Activated CD4-positive, alpha-beta T cell treated with anti-CD3 and anti-CD28 coated beads, Interleukin-2, Interleukin-6, amounts not matched to agents 100 ng/mL and 50 ng/mL, durations not matched to agents 16 hours and 8 hours (primary cell): Measurements from ENCODE around the gene SIAH2.

Experiments
- DNase-seq: peaks from one replicate; pipeline ENCODE4 v3.0.0-alpha.2; 2020

SIAH2 gene

GRCh38 chr3:150747886-150748683 is 14.9 kb downstream of the SIAH2 start:
- DNase-seq = no peak

- DNase-seq = no peak
These were observed 16.0 kb downstream of the SIAH2 start for GRCh38 chr3:150746791-150747590.

DNA sequence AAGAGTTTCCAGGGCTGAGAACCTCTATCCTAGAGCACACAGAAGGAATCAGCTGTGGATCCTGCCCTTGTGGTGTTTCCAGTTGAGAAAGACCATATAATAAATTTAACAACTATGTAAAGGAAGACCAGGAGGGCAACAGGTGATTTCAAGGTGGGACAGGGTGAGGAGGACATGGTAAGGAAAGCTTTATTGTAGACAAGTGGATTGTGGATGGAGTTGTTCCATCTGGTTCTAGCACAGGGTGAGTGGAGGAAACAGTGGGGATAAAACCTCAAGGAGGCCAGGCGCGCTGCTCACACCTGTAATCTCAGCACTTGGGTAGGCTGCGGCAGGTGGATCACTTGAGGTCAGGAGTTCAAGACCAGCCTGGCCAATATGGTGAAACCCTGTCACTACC is 17.1 kb downstream of the SIAH2 start:
- DNase-seq = no peak

DNA sequence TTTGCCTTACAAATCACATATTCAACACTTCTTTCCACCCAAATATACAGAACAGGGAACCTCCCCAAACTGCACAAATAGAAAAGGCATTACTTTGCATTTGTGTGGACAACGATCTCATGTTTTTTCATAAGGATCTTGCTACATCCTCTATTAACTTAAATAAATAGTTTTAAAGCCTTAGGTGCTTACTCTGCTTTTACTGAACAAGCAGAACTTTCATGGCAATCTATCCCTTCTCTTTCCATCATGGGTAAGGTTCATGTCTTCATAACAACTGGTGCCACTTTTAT is 18.1 kb downstream of the SIAH2 start:
- no peak for DNase-seq

GRCh38 chr3:150744041-150744918 is 18.7 kb downstream of the SIAH2 start:
- no peak for DNase-seq

DNA sequence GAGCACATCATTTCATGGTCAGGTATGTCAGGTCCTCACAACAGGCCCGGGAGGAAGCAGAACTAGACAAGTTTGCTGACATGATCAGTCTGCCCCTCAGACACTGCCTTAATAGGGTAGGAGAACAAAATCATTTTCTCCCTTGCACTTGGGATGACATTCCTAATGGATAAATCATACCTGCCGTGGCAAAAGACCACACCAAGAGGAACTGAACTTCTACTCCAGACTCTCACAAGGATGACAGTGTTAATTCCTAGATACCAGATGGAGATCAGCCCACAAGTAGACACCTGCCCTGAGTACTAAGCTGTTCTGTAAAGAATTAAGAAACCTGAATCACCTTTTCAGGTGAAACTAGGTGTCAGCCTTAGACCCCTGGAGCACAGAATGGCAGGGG is 19.5 kb downstream of the SIAH2 start:
- no peak for DNase-seq

DNA sequence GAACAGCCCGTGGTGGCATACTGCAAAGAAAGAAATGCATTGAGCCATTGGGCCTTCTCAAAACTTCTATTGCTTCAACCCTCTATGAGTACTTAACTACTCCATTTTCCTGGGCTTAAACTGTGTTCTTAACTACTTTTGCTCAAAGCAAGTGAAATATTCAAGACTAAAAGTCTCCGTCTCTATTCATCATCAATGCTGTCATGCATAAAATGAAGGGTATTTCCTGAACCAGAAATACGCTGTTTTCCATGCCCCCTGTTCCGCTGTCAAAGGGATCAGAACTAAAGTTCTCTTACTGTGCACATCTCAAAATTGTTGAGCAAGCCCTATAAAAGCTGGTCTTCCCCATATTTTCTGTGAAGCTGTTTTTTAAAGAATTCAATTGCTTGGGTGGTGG is 20.3 kb downstream of the SIAH2 start:
- DNase-seq = no peak

DNA sequence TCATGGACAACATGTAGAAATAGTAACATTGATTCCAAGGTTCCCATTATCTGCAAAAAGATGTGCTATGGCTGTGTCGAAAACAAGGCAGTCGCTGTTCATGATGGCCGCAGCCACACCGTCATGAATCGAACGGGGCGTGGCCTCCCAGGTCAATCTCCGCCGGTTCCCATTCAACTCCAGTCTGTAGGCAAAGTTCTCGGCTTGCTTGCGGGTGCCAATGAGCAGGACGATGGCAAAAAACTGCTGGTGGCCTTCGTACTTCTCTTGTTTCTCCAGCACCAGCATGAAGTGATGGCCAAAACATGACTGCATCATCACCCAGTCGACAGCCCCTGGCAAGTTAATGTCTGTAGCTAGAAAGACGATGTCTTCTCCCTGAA is 20.8 kb downstream of the SIAH2 start:
- DNase-seq = no peak

DNA sequence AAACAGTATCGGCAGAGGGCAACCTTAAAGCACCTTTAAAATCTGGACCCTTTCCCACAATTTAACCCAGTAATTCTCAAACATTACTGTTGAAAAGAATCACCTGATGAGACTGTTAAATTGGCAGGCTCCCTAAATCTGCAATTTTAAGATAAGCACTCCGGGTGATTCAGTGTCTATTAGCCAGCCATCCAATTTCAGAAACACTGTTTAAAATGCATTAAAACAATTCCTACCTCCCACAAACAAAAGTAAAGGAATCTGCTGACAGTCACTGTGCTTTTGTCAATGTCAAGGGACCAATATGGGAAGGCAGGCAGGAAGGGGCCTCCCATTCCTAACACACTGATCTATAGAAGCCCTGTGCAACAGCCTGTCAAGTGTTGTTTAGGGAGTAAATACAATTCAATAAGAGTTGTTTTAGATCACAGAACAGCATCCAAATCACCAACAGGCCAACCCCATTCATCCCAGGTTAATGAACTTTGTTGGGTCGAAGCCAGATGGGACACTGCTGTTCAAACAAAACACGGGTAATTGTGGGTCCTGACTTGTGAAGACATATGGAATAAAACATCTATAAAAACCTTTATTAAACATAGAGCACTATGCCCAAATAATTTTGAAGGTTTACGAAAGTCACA is 21.4 kb downstream of the SIAH2 start:
- DNase-seq = no peak

DNA sequence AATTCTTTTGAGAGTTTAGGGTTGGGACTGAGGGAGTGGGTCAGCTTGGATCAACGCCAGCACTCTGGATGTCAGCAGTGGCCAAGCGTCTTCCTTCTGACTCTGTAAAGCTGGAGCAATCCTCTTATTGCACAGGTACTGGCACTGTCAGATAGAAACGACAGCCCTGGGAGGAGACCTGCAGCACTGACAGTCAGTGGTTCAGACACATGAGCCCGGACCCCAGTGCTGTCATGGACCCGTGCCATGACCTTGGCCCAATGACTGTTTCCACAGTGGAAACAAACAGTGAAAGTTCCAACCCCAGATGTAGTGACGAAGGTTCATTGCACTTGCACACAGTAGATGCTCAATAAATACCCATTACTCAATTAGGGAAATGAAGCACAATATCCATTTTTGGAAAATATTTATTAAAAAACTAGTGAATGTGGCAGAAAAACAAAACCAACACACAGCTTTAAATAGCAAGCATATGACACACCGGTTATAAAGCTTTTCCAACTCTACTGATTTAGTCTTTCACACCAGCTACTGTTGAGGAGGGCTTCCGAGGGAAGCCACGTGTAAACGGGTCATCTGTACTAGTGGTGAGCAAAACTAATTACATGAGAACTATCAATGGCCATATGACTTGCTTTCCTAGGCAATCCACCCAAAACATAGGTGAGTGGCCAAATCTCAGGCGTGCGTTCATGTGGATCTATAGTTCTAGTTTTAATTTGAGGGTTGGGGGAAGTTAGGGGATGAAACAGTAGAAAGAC is 22.1 kb downstream of the SIAH2 start:
- peak; percentile 61 for DNase-seq

DNA sequence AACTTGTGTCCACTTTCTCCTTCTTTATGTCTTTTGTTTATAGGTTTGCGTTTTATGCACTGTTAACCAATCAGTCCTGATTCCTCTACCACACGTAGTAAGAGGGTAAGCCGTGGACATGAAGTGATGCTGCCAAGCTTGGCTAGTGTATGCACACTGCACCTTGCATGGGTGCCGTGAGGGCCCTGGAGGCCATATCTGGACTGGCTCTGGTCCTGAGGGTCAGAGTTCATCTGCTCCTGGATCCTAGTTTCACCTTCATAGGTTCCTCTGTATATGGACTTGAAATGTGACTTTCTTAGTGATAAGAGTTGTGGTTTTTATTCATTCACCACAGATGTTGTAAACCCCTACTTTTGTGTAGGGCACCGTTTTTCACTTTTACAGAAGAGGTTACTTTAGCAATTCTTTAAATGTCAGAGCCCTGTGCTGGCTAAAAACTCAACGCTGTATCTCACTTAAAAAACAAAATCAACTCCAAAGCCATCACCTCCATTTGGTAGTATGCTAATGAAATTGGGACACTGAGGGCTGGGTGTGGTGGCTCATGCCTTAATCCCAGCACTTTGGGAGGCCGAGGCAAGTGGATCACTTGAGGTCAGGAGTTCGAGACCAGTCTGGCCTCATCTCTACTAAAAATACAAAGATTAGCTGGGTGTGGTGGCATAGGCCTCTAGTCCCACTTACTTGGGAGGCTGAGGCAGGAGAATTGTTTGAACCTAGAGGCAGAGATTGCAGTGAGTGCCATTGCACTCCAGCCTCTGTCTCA is 22.9 kb downstream of the SIAH2 start:
- peak; percentile 59 for DNase-seq

DNA sequence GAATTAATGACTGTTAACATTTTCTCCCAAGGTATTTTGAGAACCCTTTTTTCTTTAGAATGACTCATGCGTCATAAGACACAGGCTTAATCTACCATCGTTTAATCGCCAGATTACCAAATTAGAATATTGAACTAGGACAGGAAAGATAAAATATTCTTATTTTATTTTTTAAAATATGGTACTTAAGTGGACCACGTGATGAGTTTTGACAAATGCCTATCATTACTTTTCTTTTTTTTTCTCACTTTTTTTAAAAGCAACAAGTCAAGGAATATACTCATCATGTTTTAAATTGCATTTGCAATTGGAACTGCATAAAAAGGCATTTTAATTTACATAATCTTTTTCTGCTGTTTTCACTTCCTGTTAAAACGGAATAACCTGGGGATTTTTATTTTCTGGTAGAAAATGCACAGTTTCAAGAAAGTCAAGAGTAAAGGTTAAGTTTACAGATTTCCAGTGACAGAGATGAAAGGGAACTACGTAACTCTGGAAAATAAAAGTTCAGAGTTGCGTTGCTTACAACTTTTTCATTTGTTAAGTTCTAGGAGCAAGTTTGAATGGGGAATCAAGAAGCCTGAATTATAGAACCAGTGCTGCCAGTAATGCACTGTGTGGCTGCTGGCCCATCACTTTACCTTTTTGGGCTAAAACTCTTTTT is 23.6 kb downstream of the SIAH2 start:
- DNase-seq = peak; percentile 39

DNA sequence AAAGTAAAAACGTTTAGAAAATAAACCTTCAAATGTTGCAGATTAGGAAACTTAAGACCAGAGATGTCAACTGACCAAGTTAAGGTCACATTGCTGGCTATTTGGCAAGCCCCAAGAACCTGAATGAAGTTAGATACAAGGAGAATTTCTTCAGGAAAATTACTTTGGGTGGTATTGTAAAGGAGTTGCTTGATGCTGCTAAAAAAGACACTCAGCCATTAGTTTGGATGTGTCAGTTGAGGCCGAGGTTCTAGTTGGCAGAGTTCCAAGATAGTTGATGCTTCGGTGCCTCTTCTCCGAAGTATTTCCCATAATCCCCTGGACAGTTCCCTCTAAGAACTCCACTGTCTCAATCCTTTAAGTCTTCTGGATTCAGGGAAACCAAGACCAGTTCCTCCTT is 24.3 kb downstream of the SIAH2 start:
- no peak for DNase-seq

DNA sequence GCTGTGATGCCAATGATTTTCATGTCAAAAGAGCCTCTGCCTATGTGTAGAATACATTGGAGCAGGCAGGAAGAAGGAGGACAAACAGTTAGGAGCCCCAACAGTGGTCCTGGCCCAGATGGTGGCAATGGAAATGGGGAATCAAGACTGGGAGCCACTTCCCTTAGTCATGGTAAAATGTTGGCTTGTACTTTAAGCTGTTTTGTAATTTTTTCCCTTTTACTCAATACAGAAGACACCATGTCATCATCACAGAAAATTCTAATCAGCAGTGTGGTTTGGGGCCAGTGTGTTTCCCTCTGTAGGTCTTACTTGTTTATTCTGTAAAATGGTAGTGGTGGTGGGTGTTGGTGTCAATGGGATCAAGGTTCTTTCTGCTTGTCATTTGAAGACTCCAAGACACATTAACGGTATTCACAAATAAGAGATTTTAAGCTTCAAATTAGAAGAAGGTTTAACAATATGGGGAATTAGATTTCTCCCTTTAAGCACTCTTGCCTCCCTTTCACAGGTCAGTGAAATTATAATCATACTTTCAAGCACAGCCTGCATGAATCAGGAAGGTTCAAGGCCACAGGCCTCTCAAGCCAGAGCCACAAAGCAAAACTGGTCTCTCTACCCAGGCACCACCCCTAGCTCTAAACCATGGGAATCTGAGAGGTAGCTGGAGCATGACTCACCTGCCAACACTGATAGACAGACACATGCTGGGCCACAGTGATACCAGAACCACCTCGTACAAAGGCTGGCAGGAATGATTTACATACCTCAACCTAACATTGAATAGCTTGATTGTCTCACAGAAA is 24.9 kb downstream of the SIAH2 start:
- peak; percentile 73 for DNase-seq

DNA sequence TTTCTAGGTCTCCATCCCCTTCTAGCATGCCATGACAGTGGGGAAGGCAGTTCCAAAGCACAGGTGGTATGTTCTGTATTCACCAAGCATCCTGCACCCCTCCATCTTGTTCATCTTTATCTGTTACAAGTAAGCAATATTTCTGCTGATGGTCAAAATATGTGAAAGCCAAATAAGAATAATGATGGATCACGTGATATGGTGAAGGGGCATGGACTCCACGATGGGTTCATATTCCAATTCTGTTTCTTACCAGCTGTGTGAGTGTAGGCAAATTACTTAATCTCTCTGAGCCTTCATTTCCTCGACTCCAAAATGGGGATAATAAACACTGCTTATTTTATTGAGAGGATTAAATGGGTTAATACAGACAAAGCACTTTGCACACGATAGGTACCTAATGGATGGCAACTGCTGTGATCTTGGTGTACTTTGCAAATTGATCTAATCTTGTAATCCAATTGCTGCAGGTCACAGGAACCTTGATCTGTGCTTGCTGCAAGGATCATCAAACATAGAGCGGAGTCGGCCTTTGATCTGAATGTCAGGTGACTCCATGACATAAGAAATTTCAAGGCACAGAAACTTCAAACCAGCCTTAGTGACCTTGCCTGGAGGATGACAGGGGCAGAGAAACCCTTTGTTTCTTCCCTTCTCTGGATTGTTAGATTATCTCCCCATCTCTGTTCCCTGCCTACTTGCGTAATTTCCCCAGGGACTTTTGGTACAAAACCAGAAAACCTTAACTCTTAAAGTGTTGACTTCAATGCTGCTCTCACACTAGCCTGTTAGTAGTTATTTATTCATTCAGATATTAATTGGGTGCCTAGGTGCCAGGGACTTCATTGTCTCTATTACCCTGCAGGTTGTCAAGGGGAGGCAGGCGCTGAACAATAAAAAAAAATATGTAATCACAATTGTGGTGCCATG is 25.8 kb downstream of the SIAH2 start:
- no peak for DNase-seq

DNA sequence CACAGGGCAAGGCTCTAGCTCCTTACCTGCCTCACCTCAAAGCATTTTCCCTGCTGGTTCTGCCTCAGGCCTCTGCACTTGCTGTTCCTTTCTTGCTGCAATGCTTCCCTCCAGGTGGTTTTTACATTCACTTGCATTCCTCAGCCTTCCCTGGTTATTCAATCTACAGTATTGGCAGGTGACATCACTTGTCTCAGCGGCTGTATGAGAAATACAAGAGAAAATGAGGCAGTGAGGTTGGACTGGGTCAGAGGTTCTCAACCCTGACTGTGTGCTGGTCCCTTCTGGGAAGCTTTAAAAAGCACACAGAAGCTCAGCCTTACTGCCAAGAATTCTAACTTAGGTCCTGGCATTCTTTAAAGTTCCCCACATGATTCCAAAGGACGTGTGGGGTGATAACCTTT is 26.7 kb downstream of the SIAH2 start:
- no peak for DNase-seq

DNA sequence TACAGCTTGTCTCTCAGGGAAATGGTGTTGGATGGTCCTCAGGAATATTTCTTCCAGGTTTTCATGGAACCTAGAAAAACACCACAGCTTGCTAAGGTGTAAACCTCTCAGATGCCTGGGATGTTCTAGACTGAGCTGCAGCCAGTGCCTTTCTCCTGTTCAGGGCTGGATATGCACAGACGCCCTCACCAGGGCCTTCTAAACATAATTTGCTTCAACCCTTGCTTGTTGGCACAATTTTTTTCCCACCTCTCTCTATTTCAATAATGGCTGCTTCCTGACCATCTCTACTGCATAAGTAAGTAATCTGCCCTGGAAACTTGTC is 28.2 kb downstream of the SIAH2 start:
- no peak for DNase-seq

DNA sequence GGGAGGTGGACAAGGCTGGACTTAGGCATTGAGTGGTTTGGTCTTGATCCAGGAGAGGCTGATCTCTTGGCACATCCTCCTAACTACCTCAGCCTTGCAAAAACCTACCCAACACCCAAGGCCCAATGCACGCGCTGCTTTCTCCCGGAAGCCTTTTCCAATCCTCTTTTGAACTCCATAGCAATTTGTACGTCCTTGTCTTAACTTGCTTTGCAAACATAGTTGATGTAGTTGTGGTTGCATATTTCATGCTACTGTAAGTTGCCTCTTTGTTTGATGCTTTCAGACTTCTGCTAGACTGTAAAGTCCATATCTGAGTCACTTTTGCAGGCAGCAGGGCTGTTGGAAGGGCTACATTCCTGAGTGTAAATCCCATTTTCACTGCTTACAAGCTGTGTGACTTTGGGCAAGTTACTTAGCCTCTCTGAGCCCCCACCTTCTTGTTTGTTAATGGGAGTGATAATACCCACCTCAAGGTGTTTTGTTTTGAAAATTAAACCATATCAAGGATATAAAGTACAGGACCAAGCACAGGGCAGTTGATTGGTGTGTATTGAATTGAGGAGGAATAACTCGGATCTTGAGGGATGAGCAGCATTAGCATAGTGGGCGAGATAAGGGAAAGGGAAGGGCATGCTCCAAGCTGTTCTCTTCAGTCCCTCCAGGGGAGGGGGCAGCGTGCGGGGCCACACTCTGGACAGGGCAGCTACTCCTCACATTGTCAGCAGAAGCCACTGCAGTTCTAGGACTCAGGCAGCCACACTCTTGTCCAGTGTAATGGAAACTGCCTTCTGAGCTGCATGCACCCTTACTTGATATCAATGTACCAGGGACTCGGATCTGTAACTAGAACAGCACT is 28.8 kb downstream of the SIAH2 start:
- DNase-seq = no peak
